Activated T-cell treated with anti-CD3 and anti-CD28 coated beads, Interleukin-2, amount 50 U/mL, for 48 hours (primary cell): ENCODE measurements around the gene RBM17.
A peak's percentile ranks its signal among the peaks of the same experiment; 100 is the strongest.
"Not testable (repeated sequence)": the region's sequence is repeated elsewhere in the genome, so short reads cannot be mapped to it uniquely, and the experiment has no call there.

Experiments used
- DNase-seq, 2 experiments: peaks; one replicate each; pipeline ENCODE4 v3.0.0-alpha.2; 2020

The RBM17 gene

GRCh38 chr10:6056411-6057135 is 32.3 kb upstream of the RBM17 start:
- peak; percentile 43 to 45 for DNase-seq

DNA sequence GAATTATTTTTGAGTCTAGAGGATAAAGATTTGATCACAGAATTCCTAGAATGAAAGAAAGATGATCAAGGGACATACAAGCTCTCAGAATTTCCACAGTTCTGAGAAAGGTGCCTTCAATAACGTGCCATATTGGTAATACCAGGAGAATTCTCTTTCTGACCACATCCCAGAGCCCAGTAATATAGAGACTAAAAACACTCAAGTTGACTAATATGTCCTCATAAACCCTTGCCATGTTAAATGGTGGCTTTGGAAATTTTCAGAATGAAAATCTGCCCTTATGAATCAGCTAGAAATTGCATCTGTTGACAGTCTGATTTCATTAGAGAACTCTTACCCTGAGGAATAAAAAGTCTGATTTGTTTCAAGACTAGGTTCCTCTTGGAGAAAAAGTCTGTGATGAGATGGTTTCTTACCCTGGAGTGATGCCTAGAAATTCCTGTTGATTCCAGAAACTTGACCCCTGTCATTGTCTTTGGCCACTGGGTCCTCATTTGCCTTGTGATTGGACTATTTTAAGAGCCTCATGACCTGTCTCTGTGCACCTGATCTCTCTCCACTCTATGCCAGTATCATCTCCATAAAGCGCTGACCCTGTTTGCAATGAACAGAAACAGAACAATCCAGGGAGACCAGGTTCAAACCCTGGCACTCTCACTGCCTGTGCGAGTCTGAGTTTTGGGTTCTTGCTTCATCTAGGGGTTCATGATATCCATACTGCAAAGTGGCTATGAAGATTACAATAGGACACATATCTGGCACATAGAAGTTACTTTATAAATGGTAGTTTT is 30.0 kb upstream of the RBM17 start:
- peak; percentile 66 to 67 for DNase-seq

- peak; percentile 49 for DNase-seq
Observed at GRCh38 chr10:6059506-6059905, 29.3 kb upstream of the RBM17 start.

GRCh38 chr10:6061056-6061455 is 27.8 kb upstream of the RBM17 start:
- peak; percentile 53 to 60 for DNase-seq

DNA sequence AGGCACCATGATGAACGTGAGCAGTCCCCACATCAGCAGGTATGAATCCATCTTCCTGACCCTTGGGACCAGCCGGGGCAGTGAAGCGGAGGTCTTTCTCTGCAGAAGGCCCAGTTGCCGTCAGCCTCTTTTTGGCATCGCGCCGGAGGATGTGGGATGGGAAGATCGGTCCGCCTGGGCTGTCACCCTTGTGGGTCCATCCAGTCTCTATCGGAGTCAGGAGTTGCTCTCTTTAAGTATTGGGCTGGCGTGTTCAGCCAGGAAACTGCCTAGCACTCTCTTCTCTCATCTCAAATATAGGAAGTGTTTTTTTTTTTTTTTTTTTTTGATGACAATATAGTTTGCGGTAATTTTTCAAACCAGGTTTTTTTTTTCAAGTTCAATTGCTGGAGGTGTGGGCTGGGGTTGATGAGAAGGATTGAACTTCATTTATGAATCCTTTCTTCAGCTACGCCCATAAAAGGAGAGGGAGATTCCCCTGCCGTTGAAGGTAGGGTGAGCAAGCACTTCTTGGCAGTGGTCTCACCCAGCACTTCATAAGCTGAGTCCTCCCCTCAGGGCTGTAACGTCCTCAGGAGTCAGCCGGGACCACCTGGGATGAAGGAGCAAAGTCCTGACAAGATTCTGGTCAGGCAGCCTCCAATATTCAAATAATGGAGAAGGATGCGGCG is 26.6 kb upstream of the RBM17 start, which contains the start of gene IL2RA:
IL2RA (minus strand) TSS at position 267 of the 671 bp plus-strand sequence; CDS start at position 51, 216 bp downstream.
- DNase-seq = peak; percentile 90 to 91

DNA sequence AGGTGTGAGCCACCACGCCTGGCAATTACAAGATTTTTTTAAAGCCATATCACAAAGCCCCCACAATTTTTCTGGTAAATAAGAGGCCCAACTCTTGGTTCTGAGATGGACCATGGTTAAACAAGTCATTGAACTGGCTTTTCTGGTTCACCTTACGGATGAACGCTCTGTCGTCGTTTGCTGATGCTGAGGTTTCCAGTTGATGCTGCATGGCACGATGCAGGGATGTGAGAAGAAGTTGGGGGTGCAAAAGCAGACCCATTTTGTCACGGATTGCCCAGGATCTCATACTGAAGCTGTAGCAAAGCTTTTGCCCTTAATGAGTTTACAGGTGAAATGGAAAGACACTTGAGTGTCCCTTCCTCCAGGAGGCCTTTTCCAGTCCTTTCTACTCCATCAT is 24.7 kb upstream of the RBM17 start:
- DNase-seq = peak; percentile 18

DNA sequence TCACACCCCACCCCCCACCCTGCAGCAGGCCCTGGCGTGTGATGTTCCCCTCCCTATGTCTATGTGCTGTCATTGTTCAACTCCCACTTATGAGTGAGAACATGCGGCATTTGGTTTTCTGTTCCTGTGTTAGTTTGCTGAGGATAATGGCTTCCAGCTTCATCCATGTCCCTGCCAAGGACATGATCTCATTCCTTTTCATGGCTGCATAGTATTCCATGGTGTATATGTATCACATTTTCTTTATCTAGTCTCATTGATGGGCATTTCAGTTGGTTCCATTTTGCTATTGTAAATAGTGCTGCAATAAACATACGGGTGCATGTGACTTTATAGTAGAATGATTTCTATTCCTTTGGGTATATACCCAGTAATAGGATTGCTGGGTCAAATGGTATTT is 24.1 kb upstream of the RBM17 start:
- not testable (repeated sequence) for DNase-seq

- peak; percentile 54 to 58 for DNase-seq
Observed at GRCh38 chr10:6065406-6065805, 23.4 kb upstream of the RBM17 start.

DNA sequence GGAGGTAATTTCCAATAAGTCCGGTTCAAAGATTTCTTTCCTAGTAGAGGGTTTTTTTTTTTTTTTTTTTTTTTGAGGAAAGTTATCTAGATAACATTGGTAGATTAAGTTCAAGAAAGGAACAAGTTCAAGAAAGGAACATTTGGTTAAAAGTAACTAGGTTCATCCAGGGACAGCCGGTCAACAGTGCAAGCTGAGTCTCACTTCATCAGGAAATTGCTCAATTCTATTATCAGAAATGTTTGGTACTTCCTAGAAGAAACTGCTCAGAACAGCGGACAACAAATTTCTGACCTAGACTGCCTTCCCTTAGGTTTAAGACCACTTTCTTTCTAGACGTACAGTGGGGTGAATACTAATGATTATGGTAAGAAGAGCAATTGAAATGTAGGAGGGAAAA is 23.0 kb upstream of the RBM17 start:
- peak in 1 of 2 experiments; percentile 18 for DNase-seq

GRCh38 chr10:6067457-6067856 is 21.4 kb upstream of the RBM17 start:
- DNase-seq = peak; percentile 20 to 22

DNA sequence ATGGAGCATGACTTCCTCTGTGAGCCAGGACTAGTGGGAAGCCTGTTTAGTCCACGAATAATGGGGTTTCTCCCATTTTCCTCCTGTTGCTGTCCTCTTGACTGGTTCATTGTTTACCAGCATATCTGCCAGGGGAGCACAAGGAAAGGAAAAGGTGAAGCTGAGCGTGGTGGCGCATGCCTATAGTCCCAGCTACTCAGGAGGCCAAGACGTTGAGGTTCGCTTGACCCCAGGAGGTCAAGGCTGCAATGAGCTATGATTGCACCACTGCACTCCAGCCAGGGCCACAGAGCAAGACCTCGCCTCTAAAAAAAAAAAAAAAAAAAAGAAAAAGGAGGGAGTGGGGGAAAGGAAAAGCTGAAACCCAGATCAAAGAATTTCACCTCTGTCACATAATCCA is 20.8 kb upstream of the RBM17 start:
- DNase-seq = peak; percentile 19 to 29

GRCh38 chr10:6068422-6068821 is 20.4 kb upstream of the RBM17 start:
- peak; percentile 61 to 67 for DNase-seq

DNA sequence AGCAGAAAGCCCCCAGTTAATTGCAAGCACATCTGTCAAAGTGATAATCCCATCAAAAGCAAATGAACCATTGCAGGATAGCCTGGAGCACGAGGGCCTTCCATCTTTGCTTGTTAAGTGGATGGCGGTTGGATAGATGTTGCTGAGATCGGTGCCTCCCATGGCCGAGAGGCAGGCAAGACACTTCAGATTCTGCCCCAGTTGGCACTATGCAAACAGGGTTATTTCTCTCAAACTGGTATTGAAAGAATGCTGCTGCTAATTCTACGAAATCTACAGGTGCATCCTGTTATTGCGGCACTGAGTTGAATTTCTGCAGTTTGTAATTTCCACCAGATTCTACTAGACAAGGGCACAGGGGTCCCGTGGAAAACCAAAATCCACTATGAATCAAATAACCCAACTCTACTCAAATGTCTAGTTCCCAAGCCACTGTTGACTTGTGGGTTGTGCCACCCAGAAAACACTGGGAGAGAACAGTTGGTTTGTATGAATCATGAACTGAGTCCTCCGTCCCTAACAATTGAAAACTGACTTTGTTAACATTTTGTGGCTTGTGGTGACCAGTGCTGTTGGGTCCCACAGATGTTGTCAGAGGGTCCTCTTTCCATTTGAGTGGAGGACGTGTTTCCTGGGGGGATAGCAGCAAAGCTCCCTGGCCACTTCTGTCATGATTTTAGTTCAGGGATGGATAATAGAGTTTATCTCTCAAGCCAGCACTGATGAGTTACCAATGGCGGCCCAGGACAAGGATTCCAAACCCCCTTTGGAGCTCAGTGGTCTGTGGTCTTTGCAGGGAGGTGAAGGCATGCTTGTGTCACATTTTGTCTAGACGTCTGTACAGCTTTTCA is 19.5 kb upstream of the RBM17 start:
- peak; percentile 74 to 75 for DNase-seq

- peak; percentile 87 for DNase-seq
Observed at GRCh38 chr10:6070660-6071059, 18.2 kb upstream of the RBM17 start.

DNA sequence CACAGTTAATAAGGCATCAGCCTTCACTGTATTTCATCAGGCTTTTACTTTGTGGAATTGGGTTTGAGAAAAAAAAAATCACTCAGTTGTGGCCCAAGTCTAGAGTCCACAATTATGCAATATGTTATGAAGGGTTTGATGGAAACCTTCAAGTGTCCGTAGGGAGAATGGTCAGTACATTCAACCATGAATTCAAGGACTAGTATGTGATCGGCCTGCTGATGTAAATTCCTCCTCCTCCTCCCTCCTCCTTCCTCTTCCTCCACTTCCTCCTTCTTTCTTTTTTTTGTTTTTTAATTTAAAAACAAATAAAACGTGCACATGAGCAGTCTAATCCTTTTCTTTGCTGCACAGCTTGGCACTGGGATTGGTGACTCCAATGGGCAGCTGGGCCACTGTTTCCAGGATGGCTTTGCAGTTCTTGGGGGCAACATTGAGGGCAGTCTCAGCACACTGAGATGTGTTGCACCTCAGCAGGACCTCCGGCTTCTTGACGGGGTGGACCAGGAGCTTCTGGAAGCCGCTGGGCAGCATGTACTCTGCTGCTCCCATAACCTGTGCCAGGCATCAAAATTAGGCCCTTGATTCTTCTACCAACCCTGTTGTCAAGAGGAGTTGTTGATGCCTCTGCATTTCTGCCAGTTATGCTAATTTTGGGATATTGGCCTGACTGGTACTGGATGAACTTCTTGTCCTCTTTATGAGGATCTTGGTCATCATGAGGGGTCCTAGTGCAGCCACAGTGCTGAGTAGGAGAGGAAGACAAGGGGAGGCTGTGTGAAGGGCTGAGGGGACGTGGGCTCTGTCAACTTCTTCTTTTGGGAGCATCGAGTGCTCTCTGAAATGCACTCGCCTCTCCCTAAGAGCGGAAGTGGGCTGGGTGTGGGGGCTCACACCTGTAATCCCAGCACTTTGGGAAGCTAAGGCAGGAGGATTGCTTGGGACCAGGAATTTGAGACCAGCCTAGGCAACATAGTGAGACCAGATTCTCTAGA is 17.4 kb upstream of the RBM17 start:
- peak; percentile 26 to 32 for DNase-seq

DNA sequence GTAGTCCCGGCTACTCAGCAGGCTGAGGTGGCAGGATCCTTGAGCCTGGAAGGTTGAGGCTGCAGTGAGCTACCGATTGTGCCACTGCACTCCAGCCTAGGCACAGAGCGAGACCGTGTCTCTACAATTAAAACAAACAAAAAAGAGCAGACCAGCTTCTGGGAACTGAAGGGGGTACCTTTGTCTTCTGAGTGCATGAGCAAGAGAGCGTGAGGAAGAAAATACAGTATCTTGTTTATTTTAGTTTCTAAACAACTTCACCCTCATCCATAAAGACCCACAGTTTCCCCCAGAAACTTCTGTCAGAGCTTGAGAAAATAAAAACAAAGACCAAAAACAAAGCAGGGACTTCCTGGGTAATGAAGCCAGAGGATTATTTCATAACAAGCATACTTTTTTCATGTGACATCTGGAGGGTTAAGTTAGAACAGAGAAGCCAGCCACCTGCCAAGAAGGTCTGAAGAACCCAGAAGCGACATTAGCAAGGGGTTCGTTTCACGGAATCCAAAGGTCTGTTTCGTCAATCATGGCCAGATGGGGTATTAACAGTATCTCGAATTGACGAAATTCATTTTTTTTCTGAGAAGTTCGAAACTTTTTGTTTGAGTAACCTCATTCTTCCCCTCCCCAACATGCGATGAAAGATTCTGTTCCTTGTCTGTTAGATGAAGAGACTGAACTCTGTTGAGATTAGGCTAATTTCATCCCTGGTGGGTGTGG is 16.5 kb upstream of the RBM17 start:
- peak; percentile 46 to 59 for DNase-seq

GRCh38 chr10:6074489-6075301 is 14.1 kb upstream of the RBM17 start:
- peak; percentile 58 to 64 for DNase-seq

- DNase-seq = peak in 1 of 2 experiments; percentile 15
Observed at GRCh38 chr10:6077071-6077675, 11.7 kb upstream of the RBM17 start.

DNA sequence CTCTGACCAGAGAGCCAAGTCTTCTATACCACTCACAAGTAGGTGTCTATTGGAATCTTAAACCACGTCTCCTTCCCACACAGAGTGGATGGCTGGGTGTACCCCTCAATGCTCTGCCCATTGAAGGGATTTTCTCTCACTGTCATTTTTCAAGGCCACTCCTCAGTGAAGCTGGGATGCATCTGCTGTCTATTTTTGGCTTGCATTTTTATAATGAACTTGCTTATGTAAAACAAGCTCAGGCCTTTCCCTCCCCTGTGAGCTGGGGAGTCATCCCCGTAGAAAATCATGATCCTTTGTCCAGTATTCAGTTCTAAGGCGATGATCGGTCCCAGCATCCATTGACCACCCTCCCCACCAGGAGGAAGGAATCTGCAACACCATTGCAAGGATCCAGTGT is 9.8 kb upstream of the RBM17 start:
- DNase-seq = peak in 1 of 2 experiments; percentile 10
